COR-L47 (cell line): ENCODE data around the gene WNT3A.

Experiments used
- DNase-seq: peaks from one replicate; lab custom pipeline; 2025; lab: John Stamatoyannopoulos, UW

WNT3A gene

DNA sequence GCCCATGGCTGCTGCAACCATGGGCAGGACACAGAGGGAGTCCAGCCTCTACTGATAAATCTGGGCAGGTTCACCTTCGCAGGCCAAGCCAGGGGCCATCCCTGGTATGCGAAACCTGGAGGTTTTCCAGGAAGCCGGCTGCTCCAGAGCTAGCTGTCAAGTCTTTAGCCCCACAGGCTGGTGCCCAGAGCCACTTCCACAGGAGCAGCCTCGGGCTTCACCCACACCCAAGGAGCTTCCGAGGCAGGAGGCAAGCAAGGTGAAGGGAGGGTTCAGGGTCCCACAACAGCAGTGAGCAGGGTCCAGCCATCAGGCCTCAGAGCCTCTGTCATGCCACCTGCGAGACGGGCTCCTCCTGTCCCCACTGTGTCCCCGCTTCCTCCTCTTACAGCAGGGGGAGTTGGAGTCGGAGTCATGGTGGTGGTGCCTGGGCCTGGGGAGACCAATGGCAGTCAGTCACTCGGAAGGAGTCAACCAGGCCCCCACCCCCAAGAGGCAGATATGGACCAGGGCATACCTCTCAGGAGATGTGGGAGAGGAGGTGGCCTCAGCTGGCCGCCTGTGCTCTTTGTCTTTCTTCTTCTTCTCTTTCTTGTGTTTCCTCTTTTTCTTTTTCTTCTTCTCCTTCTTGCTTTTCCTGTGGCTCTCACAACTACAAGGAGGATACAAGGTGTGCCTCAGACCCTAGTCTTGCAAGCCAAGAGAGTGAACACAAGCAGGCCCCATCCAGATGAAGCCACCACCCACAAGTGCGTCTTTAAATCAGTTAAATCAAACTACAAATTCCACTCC is 94.2 kb downstream of the WNT3A start:
- DNase-seq = no peak

DNA sequence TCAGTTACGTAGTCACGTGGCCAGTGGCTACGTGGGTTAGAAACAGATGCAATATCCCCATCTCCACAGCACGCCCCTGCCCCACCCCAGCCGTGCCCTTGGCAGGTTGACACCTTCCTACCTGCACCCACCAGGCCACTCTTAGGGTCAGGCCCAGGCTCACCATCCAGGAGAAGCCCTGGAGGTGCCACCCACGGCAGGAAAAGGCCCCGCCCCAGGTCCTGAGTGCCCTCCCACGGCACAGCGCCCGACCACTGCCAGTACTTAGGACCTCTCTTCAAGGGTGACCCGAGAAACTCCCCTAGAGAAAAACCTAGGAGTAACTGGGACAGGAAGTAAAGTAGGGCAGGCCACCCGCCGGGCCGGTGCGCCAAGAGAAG is 94.8 kb downstream of the WNT3A start:
- no peak for DNase-seq

DNA sequence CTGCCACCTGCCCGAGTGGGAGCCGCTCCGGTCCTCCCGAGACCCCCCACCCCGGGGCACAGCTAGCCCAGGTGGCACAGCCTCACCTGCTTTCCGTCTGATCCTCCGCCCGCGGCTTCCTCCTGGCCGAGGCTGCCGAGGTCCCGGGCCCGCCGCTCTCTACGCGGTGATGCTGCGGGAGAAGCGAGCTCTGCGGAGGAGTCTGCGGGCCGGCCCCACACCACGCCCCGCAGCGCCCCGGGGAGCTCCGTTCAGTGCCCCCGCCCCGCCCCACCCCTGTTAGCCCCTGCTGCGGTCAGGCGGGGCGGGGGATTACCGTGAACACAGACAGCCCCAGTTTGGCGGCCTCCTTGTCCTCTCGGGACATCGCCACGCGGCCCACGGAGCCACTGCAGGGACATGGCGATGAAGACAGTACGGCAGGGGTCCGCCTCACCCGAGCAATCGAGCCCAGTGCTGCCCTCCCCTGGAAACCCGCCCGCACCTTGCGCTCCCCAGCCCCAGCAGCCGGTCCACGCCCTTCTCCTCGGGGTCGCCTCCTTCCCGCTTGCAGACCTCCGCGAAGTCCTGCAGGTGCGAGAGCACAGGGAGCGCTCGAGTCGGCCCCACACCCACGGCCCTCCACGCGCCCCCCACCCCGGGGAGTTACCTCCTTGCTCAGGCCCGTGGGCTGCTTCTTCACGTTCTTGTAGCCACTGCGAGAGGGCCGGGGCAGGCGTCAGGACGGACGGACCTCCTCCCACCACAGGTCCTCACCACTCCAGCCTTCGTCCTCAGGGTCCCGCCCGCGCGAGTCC is 95.4 kb downstream of the WNT3A start:
- peak; percentile 48 for DNase-seq

DNA sequence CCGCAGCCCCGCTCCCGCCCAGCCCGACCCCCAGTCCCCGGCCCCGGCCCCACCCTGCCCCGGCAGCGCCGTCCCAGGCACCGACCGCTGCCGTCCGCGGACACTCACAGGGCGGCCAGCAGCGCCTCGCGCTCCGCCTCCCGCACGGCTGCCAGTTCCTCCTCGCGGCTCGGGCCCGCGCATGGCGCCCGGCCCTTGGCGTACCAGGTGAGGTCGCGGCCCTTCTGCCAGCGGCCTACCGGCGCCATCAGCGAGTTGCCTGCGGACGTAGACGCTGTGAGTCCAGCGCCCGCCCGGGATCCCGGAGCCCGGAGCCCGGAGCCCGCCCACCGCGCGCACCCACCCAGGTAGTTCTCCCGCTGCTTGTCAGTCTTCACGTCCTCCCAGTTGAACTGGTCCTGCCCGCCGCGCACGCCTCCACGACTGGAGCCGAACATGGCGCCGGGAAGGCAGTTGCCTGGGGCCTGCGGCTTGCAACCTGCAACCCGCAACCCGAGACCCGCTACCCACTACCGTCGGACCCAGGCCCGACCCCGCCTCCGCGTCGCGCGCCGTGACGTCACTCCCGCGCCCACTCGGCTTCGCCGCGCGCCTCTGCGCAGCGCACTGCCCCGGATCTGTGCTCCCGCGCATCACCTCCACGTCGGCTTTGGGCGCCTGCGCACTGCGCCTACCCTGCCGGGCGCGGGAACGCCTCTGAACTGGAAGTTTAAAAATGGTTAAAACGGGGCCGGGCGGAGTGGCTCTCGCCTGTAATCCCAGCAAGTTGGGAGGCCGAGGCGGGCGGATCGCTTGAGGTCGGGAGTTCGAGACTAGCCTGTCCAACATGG is 96.2 kb downstream of the WNT3A start, which contains the start of gene C1orf35:
Gene C1orf35, minus strand, starts transcription at position 535 of the 830 bp plus-strand sequence. Its CDS starts 98 bp downstream, at position 437.
- peak; percentile 94 for DNase-seq

DNA sequence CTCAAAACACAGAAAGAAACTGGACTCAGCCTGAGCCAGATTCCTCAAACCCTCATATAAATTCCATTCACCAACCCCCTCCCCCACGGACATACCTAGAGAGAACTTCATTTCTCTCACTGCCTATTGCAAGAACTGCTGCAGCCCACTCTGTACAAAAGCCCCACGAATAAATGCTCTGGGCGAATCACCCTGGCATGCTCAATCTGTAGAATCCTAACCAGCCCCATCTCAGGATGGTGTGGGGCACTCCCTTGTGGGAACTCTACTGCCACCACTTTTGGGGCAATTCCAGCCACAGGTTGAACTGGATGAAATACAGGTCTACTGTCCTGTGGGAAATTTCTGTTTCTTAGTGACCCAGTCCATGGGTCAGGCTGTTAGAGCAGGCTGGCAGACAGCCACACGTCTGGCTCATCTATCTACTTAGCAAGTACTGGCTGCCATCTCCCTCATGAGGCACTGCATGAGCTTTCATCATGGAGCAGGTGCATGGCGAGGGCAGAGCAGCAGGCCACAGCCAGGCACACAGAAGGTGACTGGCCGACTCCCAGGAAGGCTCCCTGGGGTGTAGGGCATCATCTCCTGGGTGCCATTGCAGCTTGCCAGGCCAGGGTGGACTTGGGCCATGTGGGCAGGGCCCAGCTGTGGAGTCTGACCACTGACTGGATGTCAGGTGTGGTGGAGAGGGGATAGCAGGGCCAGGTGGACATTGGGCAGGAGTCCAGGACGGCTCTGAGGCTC is 97.9 kb downstream of the WNT3A start:
- DNase-seq = no peak

DNA sequence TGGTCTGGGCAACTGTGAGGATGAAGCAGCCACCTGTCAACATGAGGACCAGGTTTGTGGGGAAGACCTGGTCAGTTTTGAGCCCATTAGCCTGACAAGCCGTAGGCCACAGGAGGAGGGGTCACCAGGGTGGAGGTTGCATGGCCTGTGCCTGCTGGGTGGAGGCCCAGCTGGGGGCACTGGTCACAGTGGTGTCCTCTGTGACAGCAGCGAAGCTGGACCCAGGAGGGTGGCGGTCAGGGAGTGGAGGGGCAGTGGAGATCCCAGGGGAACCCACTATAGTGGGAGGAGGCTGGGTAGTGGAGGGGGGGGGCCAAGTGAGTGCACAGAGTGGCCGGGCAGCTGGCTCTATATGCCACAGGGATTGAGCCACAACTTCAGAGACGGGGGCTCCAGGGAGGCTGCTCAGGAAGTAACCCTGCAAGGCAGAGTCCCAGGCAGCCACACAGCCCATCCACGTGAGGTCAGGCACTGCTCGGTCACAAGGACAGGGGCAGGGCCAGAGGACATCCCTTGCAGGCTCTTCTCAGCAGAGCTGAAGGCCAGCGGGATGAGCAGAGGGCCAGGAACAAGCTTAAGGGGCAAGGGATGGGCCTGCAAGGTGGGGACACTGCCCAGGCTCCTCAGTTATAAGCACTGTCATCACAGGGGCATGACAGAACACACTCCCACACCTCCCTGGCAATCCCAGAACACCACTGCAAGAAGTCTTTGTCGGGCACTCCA is 98.6 kb downstream of the WNT3A start:
- DNase-seq = no peak

DNA sequence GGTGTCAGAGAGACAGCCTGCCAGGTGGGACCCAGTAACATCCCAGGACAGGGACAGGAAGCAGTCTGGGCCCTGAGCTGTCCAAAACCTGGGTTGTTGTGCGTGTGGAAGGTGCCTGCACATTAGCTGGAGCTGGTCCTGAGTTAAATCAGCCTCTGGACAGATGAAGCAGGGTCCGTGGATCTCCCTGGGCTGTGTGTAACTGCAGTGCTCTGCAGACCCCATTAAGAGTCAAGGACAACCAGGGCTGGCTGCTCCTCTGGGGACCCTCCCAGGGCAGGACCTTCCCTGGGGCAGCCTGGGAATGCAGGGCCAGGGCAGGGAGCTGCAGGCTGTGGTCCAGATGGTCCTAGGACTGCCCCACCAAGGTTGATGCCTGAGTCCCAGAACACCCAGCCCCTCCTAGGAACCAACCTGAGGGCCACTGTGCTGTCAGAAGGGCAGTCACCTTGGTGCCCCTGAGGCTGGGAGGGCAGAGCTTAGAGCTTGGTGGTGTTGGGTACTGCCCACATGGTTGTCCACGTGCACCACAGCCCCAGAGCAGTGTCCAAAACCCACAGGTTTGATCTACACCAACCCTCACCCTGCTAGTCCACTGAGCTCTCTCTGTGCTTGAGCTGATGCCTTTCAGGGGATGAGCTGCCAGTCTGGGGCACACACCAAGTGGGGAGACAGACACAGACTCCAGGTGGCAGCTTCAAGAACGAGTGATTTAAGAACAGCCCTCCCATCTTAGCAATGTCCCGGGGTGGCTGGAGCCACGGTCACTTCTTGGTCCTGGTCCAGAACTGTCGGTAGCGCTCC is 99.4 kb downstream of the WNT3A start:
- DNase-seq = no peak

DNA sequence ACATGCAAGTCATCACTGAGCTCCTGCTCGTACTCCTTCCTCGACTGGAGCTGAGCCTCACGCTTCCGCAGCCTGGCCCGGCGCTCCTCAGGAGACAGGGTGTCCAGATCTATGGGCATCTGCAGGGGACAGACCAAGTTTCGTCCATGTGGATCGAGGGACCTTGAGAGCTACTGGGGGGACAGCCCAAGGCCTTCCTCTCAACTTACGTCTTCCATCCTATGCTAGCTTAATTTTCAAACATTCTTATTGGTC is 99.9 kb downstream of the WNT3A start:
- no peak for DNase-seq

DNA sequence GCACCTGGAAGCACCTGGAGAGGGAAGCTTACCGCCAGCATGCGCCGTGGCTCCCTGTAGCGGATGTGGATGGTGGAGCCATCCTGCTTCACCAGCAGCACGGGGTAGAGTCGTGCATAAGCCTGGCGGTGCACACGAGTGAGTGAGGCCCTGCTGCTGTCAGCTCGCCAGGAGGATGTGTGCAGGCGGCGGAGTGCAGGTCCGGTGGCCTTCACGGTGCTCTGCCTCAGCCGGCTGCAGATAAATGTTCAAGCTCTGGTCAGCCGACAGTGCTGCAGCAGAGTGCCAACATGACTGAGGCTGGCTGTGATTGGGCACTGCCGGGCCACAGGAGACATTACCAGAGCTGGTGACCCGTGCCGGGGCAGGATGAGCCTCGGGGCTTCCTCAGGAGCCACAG is 100.8 kb downstream of the WNT3A start:
- DNase-seq = no peak

DNA sequence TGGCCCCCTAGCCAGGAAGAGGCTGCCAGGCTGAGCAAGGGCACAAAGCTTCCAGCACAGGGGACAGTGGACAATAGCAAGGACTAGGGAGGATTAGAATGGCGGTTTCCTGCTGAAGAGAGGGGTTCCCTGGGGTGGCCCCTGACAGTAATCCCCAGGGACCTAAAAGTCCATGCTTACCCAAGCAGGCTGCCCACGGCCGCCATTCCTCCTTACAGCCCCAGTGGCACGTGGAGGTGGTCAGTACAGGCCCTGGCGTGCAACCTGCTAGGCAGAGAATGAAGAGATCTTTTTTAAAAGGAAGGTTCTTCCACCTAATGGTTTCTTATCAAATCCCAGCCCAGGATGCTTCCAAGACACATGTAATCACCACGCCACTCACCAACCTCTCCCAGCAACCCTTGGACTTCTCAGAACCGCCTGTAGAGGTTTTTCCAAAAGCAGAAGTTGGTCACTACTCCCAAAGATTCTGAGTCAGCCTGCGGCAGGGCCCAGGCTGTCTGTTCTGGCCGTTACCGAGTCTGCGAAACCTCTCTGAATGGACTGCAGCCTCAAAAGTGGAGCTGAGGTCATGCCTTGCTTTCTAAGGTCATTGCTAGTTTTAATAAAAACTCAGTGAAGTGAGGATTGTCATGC is 101.4 kb downstream of the WNT3A start:
- DNase-seq = no peak

DNA sequence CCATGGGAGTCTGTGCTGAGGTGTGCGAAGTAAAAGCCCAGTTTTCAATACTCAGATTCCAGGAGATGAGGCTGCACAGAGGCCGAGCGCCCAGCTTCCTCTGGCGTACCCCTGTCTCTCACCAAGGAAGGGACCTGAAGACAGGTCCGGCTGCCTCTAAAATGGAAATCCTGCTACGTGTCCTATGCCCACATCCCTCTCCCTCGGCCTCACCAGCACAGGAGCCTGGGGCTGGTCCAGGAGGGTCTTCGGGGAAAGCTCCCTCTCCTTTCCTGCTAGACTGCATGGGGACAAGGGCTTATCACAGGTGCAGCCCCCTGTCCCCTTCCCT is 101.9 kb downstream of the WNT3A start:
- no peak for DNase-seq

DNA sequence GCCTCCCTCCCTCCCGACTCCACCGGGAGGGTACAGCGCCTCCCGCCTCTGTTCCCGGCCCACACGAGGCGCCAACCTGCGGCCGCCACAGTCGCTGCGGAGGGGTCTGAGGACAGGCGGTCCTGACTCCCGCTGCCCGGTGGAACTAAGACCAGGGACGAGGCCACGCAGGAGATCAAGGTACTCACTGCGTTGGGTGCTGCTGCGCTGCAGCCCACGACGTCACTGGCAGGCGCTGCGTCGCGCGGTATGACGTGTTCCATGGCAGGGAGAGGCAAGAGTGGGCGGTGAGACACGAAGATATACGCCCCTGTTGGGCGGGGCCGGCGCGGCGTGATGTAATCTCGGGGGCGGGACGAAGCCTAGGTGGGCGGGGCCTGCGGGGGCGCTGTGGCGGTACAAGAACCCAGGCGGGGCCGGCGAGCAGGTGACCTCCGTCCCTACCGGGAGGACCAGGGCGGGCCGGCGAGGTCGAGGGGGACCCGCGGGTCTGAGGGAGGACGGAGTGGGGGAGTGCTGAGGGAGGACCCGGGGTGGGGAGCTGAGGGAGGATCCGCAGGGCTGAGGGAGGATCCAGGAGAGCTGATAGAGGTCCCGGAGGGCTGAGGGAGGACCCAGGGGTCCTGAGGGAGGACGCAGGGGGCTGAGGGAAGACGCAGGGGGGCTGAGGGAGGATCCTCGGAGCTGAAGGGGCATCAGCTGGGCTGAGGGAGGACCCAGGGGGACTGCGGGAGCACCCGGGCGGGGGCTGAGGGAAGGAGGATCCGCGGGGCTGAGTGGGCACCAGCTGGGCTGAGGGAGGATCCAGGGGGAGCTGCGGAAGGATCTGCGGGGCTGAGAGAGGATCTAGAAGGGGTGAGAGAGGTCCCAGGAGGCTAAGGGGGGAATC is 102.5 kb downstream of the WNT3A start, which contains the start of gene MRPL55:
Gene MRPL55, minus strand, starts transcription at position 227 of the 889 bp plus-strand sequence. CDS start 1,039 bp downstream, outside the sequence.
- peak; percentile 95 for DNase-seq

DNA sequence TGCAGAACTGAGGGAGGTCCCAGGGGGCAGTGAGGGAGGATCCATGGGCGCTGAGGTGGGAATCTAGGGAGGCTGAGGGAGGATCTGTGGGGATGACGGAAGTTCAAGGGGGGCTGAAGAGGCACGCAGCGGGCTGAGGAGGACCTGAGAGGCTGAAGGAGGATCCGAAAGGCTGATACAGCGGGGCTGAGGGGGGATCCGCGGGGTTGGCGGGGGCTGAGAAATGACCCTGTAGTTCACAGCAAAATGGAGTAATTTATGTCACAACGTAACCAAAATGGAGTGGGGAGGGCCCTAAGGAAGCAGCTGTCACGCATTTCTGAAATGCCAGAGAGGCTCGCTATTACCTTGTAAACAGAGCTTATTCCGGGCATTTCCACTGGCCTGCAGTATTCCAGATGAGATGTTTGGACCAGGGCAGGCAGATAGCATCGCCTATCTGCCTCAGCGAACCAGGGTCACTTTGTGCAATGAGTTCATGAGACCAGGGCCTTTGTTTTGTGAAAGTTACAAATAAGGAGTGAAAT is 103.2 kb downstream of the WNT3A start:
- no peak for DNase-seq

DNA sequence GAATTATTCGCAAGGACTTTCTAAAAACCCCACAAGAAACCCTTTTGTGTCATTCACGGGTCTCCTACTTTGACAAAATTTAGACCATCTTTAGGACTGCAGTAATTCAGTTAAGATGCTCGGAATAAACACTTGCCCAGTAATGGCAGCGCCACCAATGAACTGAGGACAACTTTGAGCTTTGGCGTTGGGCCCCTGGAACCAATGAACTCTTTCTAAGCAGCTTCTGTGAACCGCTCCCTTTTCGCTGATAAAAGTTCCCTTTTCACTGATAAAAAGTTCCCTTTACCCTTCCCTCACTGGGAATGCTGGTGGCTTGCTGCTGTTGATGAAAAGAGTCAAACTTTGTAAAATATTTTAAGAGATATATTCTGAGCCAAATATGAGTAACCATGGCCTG is 103.8 kb downstream of the WNT3A start:
- no peak for DNase-seq
